A673 (cell line): ENCODE data around the gene ZNF541. TPM values are rescaled to one million over a fixed set of nuclear protein-coding genes. Genes with fewer than 3 reads are reported as not detected.
"Not testable (repeated sequence)": the region's sequence is repeated elsewhere in the genome, so short reads cannot be mapped to it uniquely, and the experiment has no call there.

ENCODE experiments used
- BruUV-seq: library from RNA; stranded (reverse); fragments of 400-500 nt; replicated peaks from 2 replicates; lab custom pipeline; 2021; lab: Mats Ljungman, UMichigan
- CTCF ChIA-PET: fragments of 300-600 bp; sonication (Branson Sonifier 250); formaldehyde crosslinking; loops from one replicate; lab custom pipeline; 2022; ENCODE audit warnings: antibody characterized with exemption; lab: Charles Lee
- POLR2A ChIA-PET: fragments of 300-600 bp; sonication (Branson Sonifier 250); formaldehyde crosslinking; loops from one replicate; lab custom pipeline; 2022; ENCODE audit warnings: antibody characterized with exemption; ENCODE audit not compliant: low non-redundant PET; lab: Charles Lee
- DNase-seq: peaks from one replicate; pipeline ENCODE4 v3.0.0-alpha.2; 2015; ENCODE audit warnings: low spot score
- H3K27ac ChIP-seq: fragments of 200-600 bp; sonication (generic); 2 replicates; pipeline ENCODE4 v1.5.1; 2016; ENCODE audit warnings: mixed run types, low read depth, mild to moderate bottlenecking, mixed read lengths, antibody characterized with exemption, low read length; ENCODE audit not compliant: poor library complexity, severe bottlenecking
- H3K27me3 ChIP-seq: fragments of 200-600 bp; sonication (generic); replicated peaks from 2 replicates; pipeline ENCODE4 v1.6.1; 2017; ENCODE audit warnings: mixed run types, low read depth, mild to moderate bottlenecking, mixed read lengths, antibody characterized with exemption, low read length; ENCODE audit not compliant: insufficient read depth, poor library complexity
- H3K36me3 ChIP-seq: fragments of 200-600 bp; sonication (generic); 2 replicates; pipeline ENCODE4 v1.6.1; 2016; ENCODE audit warnings: mixed run types, mild to moderate bottlenecking, mixed read lengths, antibody characterized with exemption, low read length; ENCODE audit not compliant: insufficient read depth, poor library complexity, severe bottlenecking
- H3K4me1 ChIP-seq: fragments of 200-600 bp; sonication (generic); 2 replicates; pipeline ENCODE4 v1.6.1; 2017; ENCODE audit warnings: mixed run types, mild to moderate bottlenecking, mixed read lengths, antibody characterized with exemption, low read length; ENCODE audit not compliant: insufficient read depth, poor library complexity, severe bottlenecking
- H3K4me3 ChIP-seq: fragments of 200-600 bp; sonication (generic); 2 replicates; pipeline ENCODE4 v1.5.1; 2016; ENCODE audit warnings: low read depth, mixed run types, mild to moderate bottlenecking, mixed read lengths, low read length; ENCODE audit not compliant: poor library complexity, severe bottlenecking
- H3K9me3 ChIP-seq: fragments of 200-600 bp; sonication (generic); 2 replicates; pipeline ENCODE4 v1.6.1; 2016; ENCODE audit warnings: mixed run types, low read depth, mild to moderate bottlenecking, mixed read lengths, antibody characterized with exemption, low read length; ENCODE audit not compliant: poor library complexity, severe bottlenecking
- EZH2 ChIP-seq: fragments of 200-600 bp; sonication (generic); IDR thresholded peaks from 2 replicates; pipeline ENCODE4 v1.6.1; 2017; ENCODE audit warnings: borderline replicate concordance, low read depth, mild to moderate bottlenecking, mixed read lengths, antibody characterized with exemption, low read length; ENCODE audit not compliant: poor library complexity, severe bottlenecking
- intact Hi-C: fragments of 100-400 bp; cut with micrococcal nuclease; formaldehyde crosslinking; loops from one replicate; pipeline ENCODE4 v1.10.0; 2022; ENCODE audit not compliant: unreplicated experiment
- total RNA-seq: library from RNA; stranded (reverse); gene quantifications from 2 replicates; pipeline ENCODE4 v1.2.3, GENCODE V29; 2021
- TF ChIP-seq, protein P1 (sequence below): fragments of 300-800, 200-600 bp; sonication (generic); conservative IDR thresholded peaks from 2 replicates; pipeline ENCODE4 v1.5.1; 2017; ENCODE audit warnings: low read depth, mild to moderate bottlenecking, antibody characterized with exemption, low read length, moderate library complexity, mixed read lengths

ZNF541 gene
- total RNA-seq, 1 experiment from 2014 or later, result not detected

DNA sequence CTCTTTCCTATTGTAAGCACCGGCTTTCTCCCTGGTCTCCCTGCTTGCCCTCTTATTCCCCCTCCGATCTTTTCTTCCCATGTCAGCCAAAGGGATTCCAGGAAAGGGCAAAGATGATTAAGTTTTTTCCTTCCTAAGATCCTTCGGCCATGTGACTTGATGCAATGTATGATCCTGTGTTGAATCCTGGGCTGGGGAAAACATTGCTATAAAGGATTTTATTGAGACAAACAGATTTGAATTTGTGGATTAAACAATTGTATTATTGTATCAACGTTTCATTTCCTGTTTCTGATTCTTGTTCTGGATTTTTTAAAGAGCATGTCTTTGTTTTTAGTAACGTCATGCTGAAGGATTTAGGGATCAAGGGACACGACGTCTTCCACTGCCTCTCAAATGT is 16.9 kb upstream of the ZNF541 start:
- Histone ChIP-seq H3K27me3 (no peaks in the 10 kb centered on the region), H3K4me1 (no peaks in the 10 kb centered on the region), H3K36me3 (no peaks in the 10 kb centered on the region), H3K4me3 (no peak overlapping the region), H3K27ac (no peak overlapping the region), H3K9me3 (peaks cover 4% of the 10 kb centered on the region)
- no TSS peak for BruUV-seq
- TF ChIP-seq EZH2, result no peak
- TF ChIP-seq, protein P1, sequence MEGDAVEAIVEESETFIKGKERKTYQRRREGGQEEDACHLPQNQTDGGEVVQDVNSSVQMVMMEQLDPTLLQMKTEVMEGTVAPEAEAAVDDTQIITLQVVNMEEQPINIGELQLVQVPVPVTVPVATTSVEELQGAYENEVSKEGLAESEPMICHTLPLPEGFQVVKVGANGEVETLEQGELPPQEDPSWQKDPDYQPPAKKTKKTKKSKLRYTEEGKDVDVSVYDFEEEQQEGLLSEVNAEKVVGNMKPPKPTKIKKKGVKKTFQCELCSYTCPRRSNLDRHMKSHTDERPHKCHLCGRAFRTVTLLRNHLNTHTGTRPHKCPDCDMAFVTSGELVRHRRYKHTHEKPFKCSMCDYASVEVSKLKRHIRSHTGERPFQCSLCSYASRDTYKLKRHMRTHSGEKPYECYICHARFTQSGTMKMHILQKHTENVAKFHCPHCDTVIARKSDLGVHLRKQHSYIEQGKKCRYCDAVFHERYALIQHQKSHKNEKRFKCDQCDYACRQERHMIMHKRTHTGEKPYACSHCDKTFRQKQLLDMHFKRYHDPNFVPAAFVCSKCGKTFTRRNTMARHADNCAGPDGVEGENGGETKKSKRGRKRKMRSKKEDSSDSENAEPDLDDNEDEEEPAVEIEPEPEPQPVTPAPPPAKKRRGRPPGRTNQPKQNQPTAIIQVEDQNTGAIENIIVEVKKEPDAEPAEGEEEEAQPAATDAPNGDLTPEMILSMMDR, result no peak
- no peak for DNase-seq
- intact Hi-C loops, result no loop called here
- POLR2A ChIA-PET, result no interaction called here
- CTCF ChIA-PET, result no interaction called here

DNA sequence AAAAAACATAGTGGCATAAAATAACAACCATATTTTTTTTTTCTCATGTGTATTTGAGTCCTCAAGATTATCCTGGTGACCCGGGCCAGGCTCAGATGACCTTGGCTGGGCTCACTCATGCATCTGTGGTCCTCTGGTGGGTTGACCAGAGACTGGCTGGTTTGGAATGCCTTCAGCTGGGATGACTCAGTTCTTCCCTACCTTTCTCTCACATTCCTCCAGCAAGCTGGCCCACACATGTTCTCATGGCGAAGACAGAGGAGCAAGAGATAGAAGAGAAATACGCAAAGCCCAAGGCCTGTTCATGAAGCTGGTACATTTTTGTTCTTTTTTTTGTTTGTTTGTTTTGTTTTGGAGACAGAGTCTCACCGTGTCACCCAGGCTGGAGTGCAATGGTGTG is 14.3 kb upstream of the ZNF541 start:
- TF ChIP-seq EZH2, result no peak
- TF ChIP-seq, protein P1, result no peak
- no TSS peak for BruUV-seq
- ChIA-PET CTCF (no interaction called here), POLR2A (no interaction called here)
- Histone ChIP-seq H3K36me3 (no peaks in the 10 kb centered on the region), H3K9me3 (peaks cover 4% of the 10 kb centered on the region), H3K4me3 (no peak overlapping the region), H3K4me1 (no peaks in the 10 kb centered on the region), H3K27me3 (no peaks in the 10 kb centered on the region), H3K27ac (no peak overlapping the region)
- DNase-seq, result no peak
- intact Hi-C loops, result no loop called here

DNA sequence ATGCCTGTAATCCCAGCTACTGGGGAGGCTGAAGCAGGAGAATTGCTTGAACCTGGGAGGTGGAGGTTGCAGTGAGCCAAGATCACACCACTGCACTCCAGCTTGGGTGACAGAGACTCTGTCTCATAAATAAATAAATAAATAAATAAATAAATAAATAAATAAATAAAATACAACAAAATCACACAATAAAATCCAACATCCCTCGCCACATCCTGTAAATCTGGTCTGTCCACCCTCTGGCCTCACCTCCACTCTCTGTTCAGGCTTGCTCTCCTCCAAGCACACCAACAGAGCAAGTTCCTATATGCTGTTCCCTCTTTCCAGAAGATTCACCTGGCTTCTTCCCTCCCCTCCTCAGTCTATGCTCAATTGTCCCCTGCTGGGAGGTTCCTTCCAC is 10.2 kb upstream of the ZNF541 start:
- POLR2A ChIA-PET, result interaction anchor here (0.5 kb wide), 1 partner anchor 24 kb away, joined by 6 read pairs; no protein-coding TSS in a partner anchor
- H3K4me3 ChIP-seq, H3K9me3 ChIP-seq, intact Hi-C loops, DNase-seq, H3K27me3 ChIP-seq, H3K36me3 ChIP-seq, H3K27ac ChIP-seq, H3K4me1 ChIP-seq, BruUV-seq: not testable (repeated sequence)
- CTCF ChIA-PET, result interaction anchor here (0.7 kb wide), 1 partner anchor 44 kb away, joined by 4 read pairs; no protein-coding TSS in a partner anchor

DNA sequence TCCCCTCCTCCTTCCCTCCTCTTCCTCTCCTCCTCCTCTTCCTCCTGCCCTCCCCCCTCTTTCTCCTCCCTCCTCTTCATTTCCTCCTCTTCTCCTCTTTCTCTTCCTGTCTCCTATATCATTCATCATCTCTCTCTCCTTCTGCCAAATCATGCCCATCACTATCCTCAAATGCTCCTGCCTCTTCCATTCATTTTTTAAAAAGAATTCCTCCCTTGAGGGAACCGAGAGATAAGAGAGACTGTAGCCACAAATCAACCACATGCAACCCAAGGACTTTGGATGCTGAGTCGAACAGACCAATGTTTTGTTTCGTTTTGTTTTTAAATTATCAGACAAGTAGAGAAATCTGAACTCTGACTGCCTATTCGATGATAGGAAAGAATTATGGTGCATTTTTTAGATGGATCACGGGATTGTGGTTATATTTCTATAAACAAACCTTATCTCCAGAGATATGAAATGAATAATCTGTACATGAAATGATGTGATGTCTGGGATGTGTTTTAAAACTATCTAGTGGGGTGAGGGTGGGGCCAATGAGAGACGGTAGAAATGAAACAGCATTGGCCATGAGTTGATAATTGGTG is 9.5 kb upstream of the ZNF541 start:
- no peak for DNase-seq
- Histone ChIP-seq H3K9me3 (peaks cover 4% of the 10 kb centered on the region), H3K27ac (no peak overlapping the region), H3K4me3 (no peak overlapping the region), H3K27me3 (no peaks in the 10 kb centered on the region), H3K4me1 (no peaks in the 10 kb centered on the region), H3K36me3 (no peaks in the 10 kb centered on the region)
- CTCF ChIA-PET, result no interaction called here
- POLR2A ChIA-PET, result no interaction called here
- TF ChIP-seq, protein P1, result no peak
- no peak for TF ChIP-seq EZH2
- BruUV-seq, result no TSS peak
- intact Hi-C loops, result no loop called here
